Loucy (cell line): ENCODE results near the gene F3.

Experiments
- CTCF ChIP-seq: fragments of 200-600 bp; sonication (generic); conservative IDR thresholded peaks from 2 replicates; pipeline ENCODE4 v1.5.1; 2014; ENCODE audit warnings: mild to moderate bottlenecking, antibody characterized with exemption, low read length
- EZH2phosphoT487 ChIP-seq: fragments of 200-600 bp; IDR thresholded peaks from 2 replicates; pipeline ENCODE4 v1.6.1; 2018; ENCODE audit warnings: antibody characterized with exemption, mild to moderate bottlenecking, moderate library complexity, borderline replicate concordance

GRCh38 chr1:94512816-94513215, 28.7 kb downstream of the F3 start:
- no peak for TF ChIP-seq CTCF
- TF ChIP-seq EZH2phosphoT487 = no peak
